Skin epidermis (tissue), 12 donors: ENCODE data around the gene TMEM263.

Source experiments
- H3K27ac ChIP-seq, 21 experiments: fragments of 200-600 bp; sonication (generic) in 11 of 21; one replicate each; pipeline ENCODE4 v1.5.0; 2020; ENCODE audit warnings: mild to moderate bottlenecking in 3 of 21, inconsistent platforms in 2 of 21, moderate library complexity in 2 of 21
- H3K4me3 ChIP-seq, 7 experiments: fragments of 200-600 bp; sonication (generic) in 2 of 7; one replicate each; pipeline ENCODE4 v1.5.0; 2020; ENCODE audit warnings: inconsistent platforms in 2 of 7, mild to moderate bottlenecking in 2 of 7, moderate library complexity in 1 of 7

The TMEM263 gene

DNA sequence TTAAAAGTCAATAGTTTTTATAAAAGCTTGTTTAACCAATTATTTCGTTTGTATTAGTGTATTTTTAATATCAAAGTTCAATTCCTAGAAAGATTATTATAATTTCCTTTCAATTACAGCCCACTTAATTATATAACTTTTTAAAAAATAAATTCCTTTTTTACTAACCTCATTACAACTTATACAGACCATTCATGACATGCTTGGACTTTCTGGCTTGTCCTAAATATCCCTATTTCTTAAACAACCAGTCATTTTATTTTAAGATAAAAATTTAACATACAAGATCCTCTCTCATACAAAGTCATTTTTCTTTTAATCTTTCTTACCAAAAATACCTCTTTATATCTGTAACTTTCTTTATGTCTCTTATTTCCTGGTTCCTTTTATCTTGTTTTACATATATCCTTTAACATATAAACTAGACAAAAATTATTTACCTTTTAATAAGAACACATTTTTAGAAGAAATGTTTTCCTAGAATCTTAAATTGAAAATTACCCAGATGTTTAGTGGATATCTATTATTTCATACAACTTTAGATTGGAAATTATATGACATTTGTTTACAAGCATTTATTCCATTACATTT, 10.4 kb upstream of the TMEM263 start:
- Histone ChIP-seq H3K4me3 (no peak overlapping the region), H3K27ac (no peak overlapping the region)

DNA sequence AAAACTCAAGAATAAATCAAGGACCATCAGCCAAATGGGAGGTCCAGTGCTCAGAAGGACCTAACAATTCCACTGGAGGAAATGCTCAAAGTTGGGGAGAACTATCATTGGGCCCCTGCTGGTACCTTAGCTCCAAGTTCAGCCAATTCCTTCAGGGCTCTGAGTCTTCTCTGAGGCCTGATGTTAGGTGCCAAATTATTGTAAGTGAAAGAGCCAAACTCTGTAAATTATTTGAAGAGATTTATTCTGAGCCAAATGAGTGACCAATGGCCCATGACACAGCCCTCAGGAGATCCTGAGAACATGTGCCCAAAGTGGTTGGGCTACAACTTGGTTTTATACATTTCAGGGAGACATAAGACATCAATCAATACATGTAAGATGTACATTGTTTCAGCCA, 8.2 kb upstream of the TMEM263 start:
- Histone ChIP-seq H3K4me3 (no peak overlapping the region), H3K27ac (no peak overlapping the region)

- no peak overlapping the region for H3K27ac ChIP-seq
These were observed 5.1 kb upstream of the TMEM263 start for GRCh38 chr12:106950591-106950990.

GRCh38 chr12:106953352-106954250, 2.1 kb upstream of the TMEM263 start:
- no peak overlapping the region for H3K4me3 ChIP-seq
- H3K27ac ChIP-seq, result no peak overlapping the region

More at GRCh38 chr12:106950591-106950990, 5.1 kb upstream of the TMEM263 start:
- H3K4me3 ChIP-seq, result no peak overlapping the region

GRCh38 chr12:106954462-106955376, 988 bp upstream of the TMEM263 start:
- Histone ChIP-seq H3K4me3 (peak overlapping the region; percentile 75 to 98 (median 85)), H3K27ac (peak overlapping the region; percentile 26 to 99 (median 92))

DNA sequence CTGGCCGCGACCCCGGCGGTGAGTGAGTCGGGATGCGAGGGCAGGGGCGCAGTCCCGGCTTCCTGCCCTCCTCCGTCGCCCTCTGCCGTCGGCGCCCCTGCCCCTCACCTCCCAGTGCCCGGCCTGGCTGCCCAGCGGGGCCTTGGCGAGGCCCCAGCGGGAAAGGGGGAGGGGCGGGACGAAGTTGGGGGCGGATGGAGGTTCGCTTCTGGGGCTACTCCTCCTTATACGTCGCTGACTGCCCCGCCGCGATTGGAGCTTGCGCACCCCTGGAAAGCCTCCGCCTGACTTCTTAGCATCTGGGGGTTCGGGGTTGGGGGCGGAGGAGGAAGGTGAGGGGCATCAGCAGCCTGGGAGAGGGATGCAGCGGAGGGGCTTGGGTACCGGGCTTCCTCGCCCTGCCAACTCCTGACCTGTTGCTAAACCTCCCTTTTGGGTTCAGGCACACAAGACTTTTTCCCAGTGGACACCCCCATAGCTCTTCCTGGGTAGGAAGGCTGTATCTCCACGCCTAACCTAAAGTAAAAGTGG, 406 bp downstream of the TMEM263 start:
- H3K4me3 ChIP-seq, result peak overlapping the region; percentile 75 to 98 (median 85)
- H3K27ac ChIP-seq, result peak overlapping the region; percentile 59 to 99 (median 92)

- Histone ChIP-seq H3K27ac (peak overlapping the region in 1 of 21 experiments; percentile 92), H3K4me3 (peak overlapping the region in 6 of 7 experiments; percentile 75 to 98 (median 88))
These were observed 1.9 kb downstream of the TMEM263 start for GRCh38 chr12:106957583-106957982.

DNA sequence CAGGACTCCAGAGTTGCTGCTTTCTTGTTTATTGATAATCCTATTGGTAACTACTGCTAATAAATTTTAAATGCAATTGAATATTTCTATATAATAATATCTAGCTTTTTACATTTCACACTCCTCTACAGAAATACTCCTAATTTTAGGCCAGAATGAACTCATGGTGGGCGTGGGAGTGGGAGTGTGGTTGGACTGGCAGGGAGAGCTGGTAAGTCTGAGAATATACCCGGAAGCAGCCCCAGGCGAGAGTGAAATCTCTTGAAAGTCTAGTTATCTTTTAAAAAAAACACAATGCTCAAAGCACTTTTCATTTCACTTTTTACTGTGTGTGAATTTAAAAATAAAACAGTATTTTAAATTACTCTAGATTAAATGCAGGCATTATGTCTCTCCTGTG, 4.7 kb downstream of the TMEM263 start:
- H3K4me3 ChIP-seq, result no peak overlapping the region

DNA sequence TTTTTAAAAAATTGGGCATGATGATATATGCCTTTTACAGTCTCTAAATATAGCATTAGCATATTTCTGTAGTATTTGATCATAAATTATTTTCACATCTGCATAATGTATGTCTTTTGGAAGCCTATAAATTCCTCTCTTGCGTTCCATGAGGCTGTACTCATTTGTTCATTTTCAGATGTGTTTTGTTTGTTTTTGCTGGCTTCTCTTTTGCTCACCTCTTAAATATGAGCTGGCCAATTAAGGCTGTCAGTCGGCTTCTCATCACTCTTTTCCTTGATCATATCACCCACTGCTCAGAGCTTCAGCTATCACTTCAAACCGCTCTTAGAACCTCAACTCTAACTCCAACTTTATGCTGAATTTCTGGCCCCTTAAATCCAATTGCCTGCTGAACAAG, 6.6 kb downstream of the TMEM263 start:
- H3K4me3 ChIP-seq, result no peak overlapping the region
- no peak overlapping the region for H3K27ac ChIP-seq

More for the DNA sequence above, 4.7 kb downstream of the TMEM263 start:
- H3K27ac ChIP-seq, result no peak overlapping the region

DNA sequence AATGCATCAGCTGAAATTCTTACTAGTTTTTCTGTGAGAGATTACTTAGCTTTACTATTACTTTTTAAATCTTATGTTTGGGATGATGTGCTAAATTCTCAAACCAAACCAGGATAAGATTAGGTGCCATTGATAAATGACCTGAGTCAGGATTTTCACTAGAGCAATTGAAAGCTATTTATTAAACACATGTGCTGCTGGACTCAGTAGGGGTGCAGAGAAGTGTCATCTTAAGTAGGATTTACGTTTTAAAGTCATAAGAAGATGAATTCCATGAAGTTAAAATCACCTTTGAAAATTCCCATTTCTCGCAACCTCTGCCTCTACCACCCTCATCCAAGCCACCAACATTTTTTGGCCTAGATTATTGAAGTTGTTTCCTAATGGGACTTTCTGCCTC, 8.8 kb downstream of the TMEM263 start:
- Histone ChIP-seq H3K4me3 (no peak overlapping the region), H3K27ac (no peak overlapping the region)

DNA sequence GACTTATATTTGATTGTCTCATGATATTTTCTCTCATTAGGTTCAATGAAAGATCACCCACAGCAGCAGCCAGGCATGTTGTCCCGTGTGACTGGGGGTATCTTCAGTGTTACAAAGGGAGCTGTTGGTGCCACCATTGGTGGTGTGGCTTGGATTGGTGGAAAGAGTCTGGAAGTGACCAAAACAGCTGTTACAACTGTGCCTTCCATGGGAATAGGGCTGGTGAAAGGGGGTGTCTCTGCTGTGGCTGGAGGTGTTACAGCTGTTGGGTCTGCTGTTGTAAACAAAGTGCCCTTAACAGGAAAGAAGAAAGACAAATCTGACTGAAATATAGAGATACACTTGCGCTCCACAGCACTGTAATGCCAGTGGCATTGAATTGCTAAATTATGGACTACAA, 15.4 kb downstream of the TMEM263 start:
- Histone ChIP-seq H3K27ac (no peak overlapping the region), H3K4me3 (no peak overlapping the region)

DNA sequence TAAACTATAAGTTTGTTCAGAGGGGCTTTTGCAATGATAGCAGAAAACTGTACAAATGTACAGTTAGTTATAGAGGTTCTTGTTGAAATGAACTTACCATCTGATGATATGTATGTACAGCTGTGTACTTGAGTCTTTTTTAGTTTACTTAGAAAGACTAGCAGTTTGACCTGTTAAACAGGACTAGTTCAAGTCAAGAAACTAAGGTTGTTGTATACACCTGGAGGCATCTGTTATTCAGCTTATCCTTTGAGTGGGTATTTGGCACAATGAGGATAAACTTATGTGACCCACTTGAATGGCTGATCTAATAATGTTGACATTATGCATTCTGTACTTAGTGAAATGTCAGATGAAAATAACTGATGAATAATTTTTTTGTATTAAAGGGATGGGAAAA, 17.8 kb downstream of the TMEM263 start:
- H3K27ac ChIP-seq, result no peak overlapping the region

GRCh38 chr12:106974511-106974910, 18.8 kb downstream of the TMEM263 start:
- no peak overlapping the region for H3K4me3 ChIP-seq
- H3K27ac ChIP-seq, result no peak overlapping the region

More for the DNA sequence above, 17.8 kb downstream of the TMEM263 start:
- no peak overlapping the region for H3K4me3 ChIP-seq

- Histone ChIP-seq H3K27ac (no peak overlapping the region), H3K4me3 (no peak overlapping the region)
These were observed 19.4 kb downstream of the TMEM263 start for GRCh38 chr12:106975098-106975497.

DNA sequence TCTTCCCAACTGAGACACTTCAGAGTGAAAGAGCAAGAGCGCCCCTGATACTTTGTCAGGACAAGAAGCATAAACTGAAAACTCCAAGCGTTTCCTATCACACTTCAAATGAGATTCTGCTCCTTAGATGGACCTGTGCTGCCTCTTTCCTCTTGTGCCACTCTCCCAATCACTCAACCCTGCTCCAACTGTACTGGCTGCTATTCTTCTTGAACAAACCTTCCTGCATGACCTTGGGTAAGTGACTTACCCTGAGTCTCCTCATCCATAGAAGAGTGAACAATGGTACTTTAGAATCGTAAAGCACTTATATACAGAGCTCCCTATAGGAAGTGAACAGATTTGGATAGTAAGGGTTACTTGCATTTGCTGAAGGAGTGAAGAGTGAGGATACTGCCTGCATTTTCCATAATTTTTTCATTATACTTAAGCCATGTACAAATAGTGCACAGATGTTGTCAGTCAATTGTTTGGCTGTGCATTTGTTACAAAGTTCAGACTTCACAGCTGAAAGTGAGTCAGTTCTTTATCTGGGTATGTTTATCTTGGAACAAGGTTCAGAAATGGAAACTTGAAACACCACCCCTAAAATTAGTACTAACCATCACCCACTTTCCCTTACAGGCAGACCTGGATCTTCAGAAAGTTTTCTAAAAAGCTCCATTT, 20.4 kb downstream of the TMEM263 start:
- Histone ChIP-seq H3K27ac (no peak overlapping the region), H3K4me3 (no peak overlapping the region)

DNA sequence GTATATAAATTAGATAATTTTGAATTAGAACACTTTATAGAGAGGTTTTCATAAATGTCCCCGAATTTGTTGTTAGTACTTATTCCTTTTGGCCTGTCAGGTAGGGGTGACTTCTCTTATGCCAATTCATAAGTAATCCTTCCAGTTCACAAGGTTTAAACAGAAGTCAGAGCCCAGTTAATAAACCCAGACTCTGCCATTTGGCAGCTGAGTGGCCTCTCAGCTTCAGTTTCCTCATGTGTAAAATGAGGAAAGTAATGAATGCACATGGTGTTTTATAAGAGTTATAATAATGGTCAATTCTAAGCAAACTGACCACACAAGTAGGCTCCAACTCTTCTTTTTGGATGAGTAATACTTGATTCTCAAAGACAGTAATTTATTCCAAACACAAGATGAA, 21.0 kb downstream of the TMEM263 start:
- H3K4me3 ChIP-seq, result no peak overlapping the region
- no peak overlapping the region for H3K27ac ChIP-seq

DNA sequence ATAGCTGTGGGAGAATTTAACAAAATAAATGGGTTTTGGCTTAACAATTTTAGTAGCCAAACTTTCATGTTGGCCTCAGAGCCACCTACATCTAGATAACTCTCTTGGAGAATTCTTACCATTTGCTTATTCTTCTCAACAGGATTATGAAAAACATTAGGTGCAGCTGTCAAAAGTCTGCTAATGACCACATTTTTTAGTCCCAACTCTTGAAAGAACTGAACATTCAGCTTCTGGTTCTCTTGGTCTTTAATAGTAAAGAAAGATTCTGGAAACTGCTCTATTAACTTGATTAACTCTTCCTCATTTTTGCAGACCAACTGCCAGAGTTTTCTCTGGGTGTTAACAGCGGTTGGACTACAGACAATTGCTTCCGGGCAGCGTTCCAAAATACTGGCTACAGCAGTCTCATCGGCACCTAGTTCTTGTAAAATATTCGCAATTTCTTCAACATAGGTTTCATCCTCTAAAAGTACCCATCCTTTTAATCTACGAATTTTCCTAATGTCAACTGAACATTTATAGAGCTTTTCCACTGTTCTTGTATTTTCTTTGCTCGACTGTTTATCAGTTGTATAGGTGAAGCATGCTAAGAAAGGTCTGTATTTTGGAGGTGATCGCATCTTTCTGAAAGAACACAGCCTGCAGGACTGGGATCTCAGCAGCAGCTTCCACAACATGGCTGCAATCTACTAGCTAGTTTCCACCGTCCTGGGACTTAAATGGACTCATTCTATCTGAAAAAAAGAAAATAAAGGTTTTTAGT, 22.5 kb downstream of the TMEM263 start:
- no peak overlapping the region for H3K4me3 ChIP-seq
- no peak overlapping the region for H3K27ac ChIP-seq

GRCh38 chr12:106980944-106981343, 25.2 kb downstream of the TMEM263 start:
- H3K4me3 ChIP-seq, result no peak overlapping the region
- peak overlapping the region in 1 of 21 experiments; percentile 27 for H3K27ac ChIP-seq

DNA sequence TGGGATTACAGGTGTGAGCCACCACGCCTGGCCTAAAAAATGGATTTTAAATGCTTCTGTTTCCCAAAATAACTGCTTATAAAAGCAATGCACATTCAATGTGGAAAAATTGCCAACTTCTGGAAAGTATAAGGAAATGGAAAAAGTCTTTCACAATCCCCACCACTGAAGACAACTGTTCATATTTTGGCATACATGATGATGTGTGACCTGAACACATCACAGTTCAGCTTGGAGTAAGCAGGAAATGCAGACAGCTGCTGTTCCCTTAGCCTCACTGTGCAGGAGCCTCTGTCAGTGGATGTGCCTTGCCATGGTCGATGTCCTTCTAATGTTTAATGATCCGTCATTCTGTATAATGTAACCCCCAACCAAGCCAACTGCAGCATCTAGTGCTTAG, 26.1 kb downstream of the TMEM263 start:
- no peak overlapping the region for H3K4me3 ChIP-seq
- no peak overlapping the region for H3K27ac ChIP-seq
